HG02970 (cell line): ENCODE measurements around the gene SPEM1.

Source experiments
- ATAC-seq: cut with Tn5 transposase; IDR thresholded peaks from one replicate; pipeline ENCODE4 v1.9.1; 2021; ENCODE audit warnings: mild to moderate bottlenecking, moderate library complexity, moderate number of reproducible peaks; ENCODE audit not compliant: unreplicated experiment, low FRiP score

The SPEM1 gene

GRCh38 chr17:7439462-7440112 is 19.5 kb downstream of the SPEM1 start, which contains the start of gene FGF11:
Gene FGF11, plus strand, starts transcription at chr17:7439512. Its CDS starts 109 bp downstream, at chr17:7439621.
- no peak for ATAC-seq

GRCh38 chr17:7440113-7440833 is 20.1 kb downstream of the SPEM1 start:
- no peak for ATAC-seq

GRCh38 chr17:7440834-7441195 is 20.7 kb downstream of the SPEM1 start:
- ATAC-seq = no peak

DNA sequence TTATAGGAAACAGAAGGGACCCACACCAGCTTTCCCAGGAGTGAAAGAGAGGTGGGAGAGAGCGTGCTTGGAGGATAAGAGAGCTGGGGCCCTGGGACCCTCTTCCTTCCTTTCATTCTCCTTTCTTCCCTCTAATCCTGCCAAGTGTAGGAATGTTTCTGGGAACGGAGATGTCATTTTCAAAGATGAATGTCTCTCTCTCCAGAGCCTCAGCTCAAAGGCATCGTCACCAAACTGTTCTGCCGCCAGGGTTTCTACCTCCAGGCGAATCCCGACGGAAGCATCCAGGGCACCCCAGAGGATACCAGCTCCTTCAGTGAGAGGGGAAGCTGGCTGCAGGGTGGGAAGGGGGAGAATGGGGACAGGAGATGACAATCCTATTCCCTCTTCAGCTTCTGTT is 21.1 kb downstream of the SPEM1 start:
- ATAC-seq = no peak

GRCh38 chr17:7442142-7442541 is 22.0 kb downstream of the SPEM1 start:
- ATAC-seq = no peak

GRCh38 chr17:7443499-7444485 is 23.7 kb downstream of the SPEM1 start:
- no peak for ATAC-seq

DNA sequence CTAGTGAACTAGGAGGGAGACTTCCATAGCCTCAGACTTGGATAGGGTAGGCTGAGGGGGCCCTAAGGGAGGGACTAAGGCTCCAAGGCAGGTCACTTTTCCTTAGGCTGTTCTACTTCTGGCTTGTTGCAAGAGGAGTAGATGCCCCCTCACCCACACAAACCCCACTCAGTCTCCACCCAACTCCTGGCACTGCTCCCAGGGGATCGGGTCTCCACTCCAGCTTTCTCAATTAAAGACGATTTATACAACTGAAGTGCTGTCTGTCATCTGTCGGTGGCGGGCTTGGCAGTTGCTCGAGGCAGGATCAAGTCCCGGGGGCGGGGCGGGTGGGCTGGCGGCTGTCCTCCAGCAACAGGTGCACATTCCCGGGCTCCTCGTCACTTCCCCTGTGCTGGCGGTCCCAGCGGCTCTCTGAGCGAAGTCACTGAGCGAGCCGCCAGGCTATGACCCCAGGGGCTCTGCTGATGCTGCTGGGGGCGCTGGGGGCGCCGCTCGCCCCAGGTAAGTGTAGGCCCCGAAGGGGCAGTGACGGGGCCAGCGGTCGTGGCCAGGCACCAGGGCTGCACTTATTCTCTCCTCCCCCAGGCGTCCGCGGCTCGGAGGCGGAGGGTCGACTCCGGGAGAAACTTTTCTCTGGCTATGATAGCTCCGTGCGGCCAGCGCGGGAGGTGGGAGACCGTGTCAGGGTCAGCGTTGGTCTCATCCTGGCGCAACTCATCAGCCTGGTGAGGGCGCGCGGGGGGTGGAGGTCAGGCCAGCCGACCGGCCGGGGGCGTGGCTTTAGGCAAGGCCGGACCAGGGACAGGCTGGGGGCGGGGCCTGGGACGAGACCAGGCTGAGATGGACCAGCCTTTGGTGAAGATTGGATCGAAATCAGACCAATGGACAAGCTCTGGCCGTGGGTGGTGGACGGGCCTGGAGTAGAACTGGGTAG is 24.8 kb downstream of the SPEM1 start, which contains the start of gene CHRNB1:
Gene CHRNB1 (plus strand): TSS at position 380 of the 937 bp plus-strand sequence. CDS start 67 bp downstream, at position 447.
- ATAC-seq = no peak

GRCh38 chr17:7445619-7445968 is 25.5 kb downstream of the SPEM1 start:
- no peak for ATAC-seq

DNA sequence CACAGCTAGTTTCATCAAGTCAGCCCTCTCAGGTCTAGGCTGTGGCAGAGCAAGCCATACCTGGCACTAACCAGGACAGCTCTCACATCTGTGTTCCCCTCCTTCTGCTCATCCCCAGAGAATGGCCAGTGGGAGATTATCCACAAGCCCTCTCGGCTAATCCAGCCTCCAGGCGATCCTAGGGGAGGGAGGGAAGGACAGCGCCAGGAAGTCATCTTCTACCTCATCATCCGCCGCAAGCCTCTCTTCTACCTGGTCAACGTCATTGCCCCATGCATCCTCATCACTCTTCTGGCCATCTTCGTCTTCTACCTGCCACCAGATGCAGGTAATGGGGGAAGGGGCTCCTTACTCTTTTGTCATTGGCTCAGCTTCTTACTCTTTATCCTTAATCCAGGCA is 28.3 kb downstream of the SPEM1 start:
- no peak for ATAC-seq

DNA sequence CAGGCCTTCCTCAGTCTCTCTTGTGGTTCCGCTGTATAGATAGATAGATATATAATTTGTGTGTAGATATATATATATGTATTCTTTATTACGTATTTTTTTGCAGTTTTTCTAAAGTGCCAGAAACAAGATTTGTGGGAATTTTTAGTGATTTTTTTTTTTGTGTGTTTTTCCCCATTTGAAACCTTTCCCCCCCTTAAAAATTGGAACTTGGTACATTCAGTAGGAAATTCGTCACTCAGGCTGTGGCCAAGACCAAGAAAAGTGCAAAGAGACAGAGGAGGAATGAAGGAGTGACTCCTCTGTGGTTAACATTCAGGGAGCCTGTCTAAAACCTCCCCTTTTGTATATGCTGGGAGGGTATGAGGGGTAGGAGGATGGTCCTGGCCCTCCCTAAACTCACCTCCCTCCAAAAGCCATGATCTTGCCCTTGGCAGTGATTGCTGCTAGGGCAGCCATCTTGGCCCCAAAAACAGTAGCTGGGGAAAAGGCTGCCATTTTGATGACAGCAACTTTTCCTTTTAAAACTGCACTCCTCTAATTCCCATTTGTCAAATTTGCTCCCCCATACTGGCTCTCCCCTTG is 39.9 kb downstream of the SPEM1 start:
- ATAC-seq = no peak

- no peak for ATAC-seq
Observed at GRCh38 chr17:7460850-7461660, 40.9 kb downstream of the SPEM1 start.

DNA sequence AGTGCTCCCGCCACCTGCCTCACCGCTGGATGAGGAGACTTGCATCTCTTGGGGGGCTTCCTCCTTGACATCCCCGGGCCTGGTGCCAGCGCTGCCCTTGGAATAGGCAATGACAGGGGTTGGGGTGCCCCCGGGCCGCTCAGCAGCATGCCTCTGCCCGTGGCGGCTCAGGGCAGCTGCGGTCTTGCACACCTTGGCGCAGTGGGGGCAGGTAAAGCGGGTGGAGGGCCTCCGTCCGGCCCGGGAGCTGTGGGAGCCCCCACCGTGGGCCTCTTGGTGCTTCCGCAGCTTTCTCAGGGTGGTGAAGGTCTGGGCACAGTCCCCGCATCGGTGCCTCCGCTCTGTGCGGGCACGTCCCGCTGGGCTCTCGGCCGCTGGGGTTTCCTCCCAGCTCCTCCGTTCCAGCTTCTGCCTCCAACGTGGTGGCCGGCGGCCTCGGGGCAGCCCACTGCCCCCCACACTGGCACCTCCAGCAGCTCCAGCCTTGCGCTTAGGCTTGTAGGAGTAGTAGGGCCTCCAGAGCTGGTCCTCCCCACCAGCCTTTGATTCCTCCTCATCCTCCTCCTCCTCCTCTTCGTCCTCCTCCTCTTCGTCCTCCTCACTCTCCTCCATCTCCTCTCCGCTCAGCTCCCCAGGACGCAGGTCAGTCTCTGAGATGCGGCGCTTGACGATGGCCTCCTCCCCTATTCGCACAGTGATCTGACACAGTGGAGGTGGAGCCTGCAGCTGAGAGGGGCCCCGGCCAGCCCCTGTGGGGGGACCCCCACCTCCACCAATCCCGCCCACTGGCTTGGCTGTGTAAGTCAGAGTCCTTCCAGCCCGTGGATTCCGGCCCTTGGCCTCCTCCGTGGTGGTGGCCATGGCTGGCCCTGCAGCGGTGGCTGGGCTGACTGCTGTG is 42.6 kb downstream of the SPEM1 start:
- ATAC-seq = no peak

DNA sequence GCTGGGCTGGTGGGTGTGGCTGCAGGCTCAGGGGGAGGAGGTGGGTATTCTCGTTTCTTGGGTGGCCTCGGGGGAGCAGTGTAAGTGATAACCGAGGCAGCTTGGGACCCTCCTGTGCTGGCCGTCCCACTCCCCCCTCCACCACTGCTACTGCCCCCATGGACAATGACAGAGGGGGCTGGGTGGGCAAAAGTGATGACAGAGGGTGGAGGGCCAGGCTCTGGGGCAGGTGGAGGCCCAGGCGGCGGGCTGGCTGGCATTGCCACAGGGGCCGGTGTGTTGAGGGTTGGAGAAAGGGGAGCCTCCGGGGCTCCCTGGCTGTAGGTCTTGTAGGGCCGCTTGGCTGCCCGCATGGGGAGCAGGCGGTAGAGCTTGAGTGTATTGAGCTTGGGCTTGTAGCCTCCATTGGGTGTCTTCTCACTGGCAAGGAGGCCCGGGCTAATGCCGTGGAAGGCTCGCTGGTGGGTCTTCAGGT is 43.3 kb downstream of the SPEM1 start:
- no peak for ATAC-seq

GRCh38 chr17:7464081-7464480 is 44.0 kb downstream of the SPEM1 start:
- ATAC-seq = no peak

GRCh38 chr17:7465597-7466275 is 45.6 kb downstream of the SPEM1 start:
- no peak for ATAC-seq

DNA sequence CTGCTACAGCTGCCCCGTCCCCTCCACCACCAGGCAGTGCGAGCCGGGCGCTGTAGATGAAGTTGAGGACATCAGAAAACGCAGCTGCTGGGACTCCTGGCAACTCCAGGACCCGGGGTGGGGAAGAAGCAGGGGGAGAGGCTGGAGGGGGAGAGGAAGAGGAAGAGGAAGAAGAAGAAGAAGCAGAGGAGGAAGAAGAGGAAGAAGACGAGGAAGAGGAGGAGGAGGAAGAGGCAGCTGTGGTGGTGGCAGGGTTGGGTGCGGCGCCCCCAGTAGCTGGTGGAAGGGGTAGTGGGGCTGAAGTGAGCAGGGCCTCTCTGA is 46.2 kb downstream of the SPEM1 start:
- no peak for ATAC-seq

DNA sequence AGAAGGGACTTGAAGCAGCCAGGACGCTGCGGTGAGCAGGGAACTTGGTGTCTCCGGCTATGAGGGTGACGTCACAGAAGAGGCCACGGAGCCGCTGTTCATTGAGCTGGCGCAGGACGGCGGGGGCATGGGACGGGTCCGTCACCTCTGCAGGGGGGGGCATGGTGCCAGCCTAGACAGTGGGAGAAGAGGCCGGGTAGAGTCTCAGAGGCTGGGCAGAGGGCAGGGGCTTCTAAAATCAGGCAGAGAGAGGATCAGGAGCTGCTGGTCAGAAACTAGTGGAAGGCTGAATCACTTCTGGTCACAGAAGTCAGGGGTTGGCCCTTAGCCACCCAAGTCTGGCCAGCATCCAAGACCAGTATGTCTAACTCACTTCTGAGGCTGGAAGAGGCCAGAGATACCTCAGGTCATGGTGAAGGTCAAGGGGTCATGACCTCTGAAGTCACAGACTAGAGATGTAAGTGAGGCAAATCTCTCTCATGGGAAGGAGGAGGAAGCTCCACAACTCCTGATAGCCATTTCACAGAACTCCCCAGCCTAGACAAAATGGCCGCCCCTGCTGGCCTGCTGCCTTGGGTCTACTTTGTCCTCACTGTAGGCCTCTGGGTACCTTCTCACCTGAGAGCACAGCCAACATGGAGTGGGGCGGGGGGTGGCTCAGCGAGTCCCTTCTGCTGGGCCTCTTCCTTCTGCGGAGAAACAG is 46.7 kb downstream of the SPEM1 start:
- ATAC-seq = no peak
